HG03342 (cell line): Measurements from ENCODE around the gene KCNMA1.

Experiments
- ATAC-seq: cut with Tn5 transposase; IDR thresholded peaks from one replicate; pipeline ENCODE4 v1.9.1; 2021; ENCODE audit warnings: mild to moderate bottlenecking, moderate library complexity; ENCODE audit not compliant: unreplicated experiment

Gene KCNMA1

GRCh38 chr10:76944640-76945039 lies 693.0 kb downstream of the KCNMA1 start:
- no peak for ATAC-seq

- ATAC-seq: no peak
Measured at GRCh38 chr10:76942628-76943416, 694.8 kb downstream of the KCNMA1 start.

GRCh38 chr10:76939933-76940468 lies 697.6 kb downstream of the KCNMA1 start:
- no peak for ATAC-seq

GRCh38 chr10:76937181-76937600 lies 700.4 kb downstream of the KCNMA1 start:
- ATAC-seq: no peak

GRCh38 chr10:76935941-76936613 lies 701.5 kb downstream of the KCNMA1 start:
- ATAC-seq: no peak

- no peak for ATAC-seq
Measured at GRCh38 chr10:76928565-76928964, 709.0 kb downstream of the KCNMA1 start.

GRCh38 chr10:76925636-76926405 lies 711.8 kb downstream of the KCNMA1 start:
- no peak for ATAC-seq

GRCh38 chr10:76922666-76923065 lies 714.9 kb downstream of the KCNMA1 start:
- no peak for ATAC-seq

GRCh38 chr10:76921383-76922010 lies 716.1 kb downstream of the KCNMA1 start:
- no peak for ATAC-seq

GRCh38 chr10:76920581-76920980 lies 717.0 kb downstream of the KCNMA1 start:
- no peak for ATAC-seq

- ATAC-seq: no peak
Measured at GRCh38 chr10:76918106-76918505, 719.5 kb downstream of the KCNMA1 start.

GRCh38 chr10:76917071-76917470 lies 720.5 kb downstream of the KCNMA1 start:
- no peak for ATAC-seq

GRCh38 chr10:76916536-76916935 lies 721.1 kb downstream of the KCNMA1 start:
- ATAC-seq: no peak

GRCh38 chr10:76915316-76915715 lies 722.3 kb downstream of the KCNMA1 start:
- no peak for ATAC-seq

GRCh38 chr10:76911184-76911583 lies 726.4 kb downstream of the KCNMA1 start:
- no peak for ATAC-seq

GRCh38 chr10:76910184-76910962 lies 727.2 kb downstream of the KCNMA1 start:
- no peak for ATAC-seq

- no peak for ATAC-seq
Measured at GRCh38 chr10:76906256-76906655, 731.4 kb downstream of the KCNMA1 start.

GRCh38 chr10:76905251-76905650 lies 732.4 kb downstream of the KCNMA1 start:
- ATAC-seq: no peak

- ATAC-seq: no peak
Measured at GRCh38 chr10:76903387-76903945, 734.1 kb downstream of the KCNMA1 start.

GRCh38 chr10:76902949-76903348 lies 734.7 kb downstream of the KCNMA1 start:
- no peak for ATAC-seq
